Measurements from ENCODE around the gene TMEM72. TPM values are rescaled to one million over a fixed set of nuclear protein-coding genes. Genes with fewer than 3 reads are reported as not detected.

TMEM72 gene
- total RNA-seq, 3 donors from 2014 or later, result 14.9 to 40.6 (median 17.4) TPM

DNA sequence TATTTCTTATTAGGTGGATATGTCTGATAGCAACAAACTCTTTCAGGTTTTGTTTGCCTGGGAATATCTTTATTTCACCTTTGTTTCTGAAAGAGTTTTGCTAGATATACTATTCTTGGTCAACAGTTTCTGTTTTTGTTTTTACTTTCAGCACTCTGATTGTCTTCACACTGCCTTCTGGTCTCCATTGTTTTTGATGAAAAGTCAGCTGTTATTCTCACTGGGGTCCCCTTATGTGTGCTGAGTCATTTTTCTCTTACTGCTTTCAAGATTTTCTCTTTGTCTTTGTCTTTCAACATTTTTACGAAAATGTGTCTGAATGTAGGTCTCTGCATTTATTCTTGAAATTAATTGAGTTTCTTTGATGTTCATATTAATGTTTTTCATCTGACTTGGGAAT is 33.2 kb downstream of the TMEM72 start:
- no peaks in the 10 kb centered on the region for H3K36me3 ChIP-seq (ENCODE audit: low read depth)
- intact Hi-C loops (cut with DNase I, micrococcal nuclease), result no loop called here
- peaks cover 3% of the 10 kb centered on the region for H3K4me1 ChIP-seq (ENCODE audit: low read depth)
- ATAC-seq (no peak), DNase-seq (no peak)
- TF ChIP-seq, protein P1, sequence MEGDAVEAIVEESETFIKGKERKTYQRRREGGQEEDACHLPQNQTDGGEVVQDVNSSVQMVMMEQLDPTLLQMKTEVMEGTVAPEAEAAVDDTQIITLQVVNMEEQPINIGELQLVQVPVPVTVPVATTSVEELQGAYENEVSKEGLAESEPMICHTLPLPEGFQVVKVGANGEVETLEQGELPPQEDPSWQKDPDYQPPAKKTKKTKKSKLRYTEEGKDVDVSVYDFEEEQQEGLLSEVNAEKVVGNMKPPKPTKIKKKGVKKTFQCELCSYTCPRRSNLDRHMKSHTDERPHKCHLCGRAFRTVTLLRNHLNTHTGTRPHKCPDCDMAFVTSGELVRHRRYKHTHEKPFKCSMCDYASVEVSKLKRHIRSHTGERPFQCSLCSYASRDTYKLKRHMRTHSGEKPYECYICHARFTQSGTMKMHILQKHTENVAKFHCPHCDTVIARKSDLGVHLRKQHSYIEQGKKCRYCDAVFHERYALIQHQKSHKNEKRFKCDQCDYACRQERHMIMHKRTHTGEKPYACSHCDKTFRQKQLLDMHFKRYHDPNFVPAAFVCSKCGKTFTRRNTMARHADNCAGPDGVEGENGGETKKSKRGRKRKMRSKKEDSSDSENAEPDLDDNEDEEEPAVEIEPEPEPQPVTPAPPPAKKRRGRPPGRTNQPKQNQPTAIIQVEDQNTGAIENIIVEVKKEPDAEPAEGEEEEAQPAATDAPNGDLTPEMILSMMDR (IDR thresholded peaks at IDR 0.05), result no peak
- H3K9me3 ChIP-seq, result peaks cover 11% of the 10 kb centered on the region
- H3K4me3 ChIP-seq, result no peak overlapping the region

GRCh38 chr10:44946205-44946604 is 35.1 kb downstream of the TMEM72 start:
- Histone ChIP-seq H3K4me3 (no peak overlapping the region), H3K36me3 (ENCODE audit: low read depth) (no peaks in the 10 kb centered on the region), H3K4me1 (ENCODE audit: low read depth) (no peaks in the 10 kb centered on the region), H3K9me3 (peaks cover 11% of the 10 kb centered on the region)
- DNase-seq (no peak), ATAC-seq (peak; percentile 37)
- TF ChIP-seq, protein P1 (IDR thresholded peaks at IDR 0.05), result no peak
- intact Hi-C loops (cut with DNase I, micrococcal nuclease), result no loop called here

DNA sequence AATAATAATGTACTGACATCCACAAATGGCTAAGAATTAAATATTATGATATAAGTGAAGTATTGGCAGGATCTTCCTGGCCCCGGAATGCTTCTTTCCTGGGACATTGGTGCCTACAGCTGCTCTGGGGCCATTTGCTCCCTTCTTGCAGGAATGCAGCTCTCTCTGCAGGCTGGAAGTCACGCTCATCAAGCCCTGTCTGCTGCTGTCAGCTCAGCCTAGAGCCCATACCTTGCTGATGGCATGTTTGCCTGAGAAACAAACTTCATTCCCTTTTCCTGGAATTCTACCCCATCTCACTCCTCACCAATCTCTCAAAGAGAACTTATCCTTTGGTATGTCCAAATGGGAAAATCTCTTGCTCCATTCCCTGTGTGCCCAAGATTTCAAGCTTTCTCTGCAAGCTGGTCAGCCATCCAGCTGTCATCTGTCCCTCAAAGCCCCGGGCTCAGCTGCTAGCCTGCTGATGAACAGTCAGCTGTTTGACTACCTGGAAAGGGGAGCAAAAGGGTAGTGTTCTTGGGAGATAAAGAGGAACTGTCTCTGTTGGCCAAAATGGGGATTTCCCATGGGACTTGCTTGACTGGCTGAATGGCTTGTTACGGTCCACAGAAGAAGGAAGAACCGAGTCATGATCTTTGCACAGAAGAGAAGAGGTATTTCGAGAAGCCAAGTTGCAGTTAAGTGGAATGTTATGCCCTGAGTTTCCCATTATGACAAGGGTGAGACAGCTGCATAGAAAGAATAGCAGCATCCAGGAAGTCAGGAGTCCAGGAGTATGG is 36.4 kb downstream of the TMEM72 start:
- Histone ChIP-seq H3K9me3 (peaks cover 11% of the 10 kb centered on the region), H3K4me1 (ENCODE audit: low read depth) (no peaks in the 10 kb centered on the region), H3K4me3 (no peak overlapping the region), H3K36me3 (ENCODE audit: low read depth) (no peaks in the 10 kb centered on the region)
- ATAC-seq (peak; percentile 41), DNase-seq (no peak)
- intact Hi-C loops (cut with DNase I, micrococcal nuclease), result no loop called here
- TF ChIP-seq, protein P1 (IDR thresholded peaks at IDR 0.05), result no peak

GRCh38 chr10:44948642-44949041 is 37.5 kb downstream of the TMEM72 start:
- TF ChIP-seq, protein P1 (IDR thresholded peaks at IDR 0.05), result no peak
- H3K9me3 ChIP-seq, result peaks cover 11% of the 10 kb centered on the region
- H3K36me3 ChIP-seq (ENCODE audit: low read depth), result no peaks in the 10 kb centered on the region
- H3K4me3 ChIP-seq, result no peak overlapping the region
- DNase-seq (no peak), ATAC-seq (no peak)
- intact Hi-C loops (cut with DNase I, micrococcal nuclease), result no loop called here
- no peaks in the 10 kb centered on the region for H3K4me1 ChIP-seq (ENCODE audit: low read depth)

DNA sequence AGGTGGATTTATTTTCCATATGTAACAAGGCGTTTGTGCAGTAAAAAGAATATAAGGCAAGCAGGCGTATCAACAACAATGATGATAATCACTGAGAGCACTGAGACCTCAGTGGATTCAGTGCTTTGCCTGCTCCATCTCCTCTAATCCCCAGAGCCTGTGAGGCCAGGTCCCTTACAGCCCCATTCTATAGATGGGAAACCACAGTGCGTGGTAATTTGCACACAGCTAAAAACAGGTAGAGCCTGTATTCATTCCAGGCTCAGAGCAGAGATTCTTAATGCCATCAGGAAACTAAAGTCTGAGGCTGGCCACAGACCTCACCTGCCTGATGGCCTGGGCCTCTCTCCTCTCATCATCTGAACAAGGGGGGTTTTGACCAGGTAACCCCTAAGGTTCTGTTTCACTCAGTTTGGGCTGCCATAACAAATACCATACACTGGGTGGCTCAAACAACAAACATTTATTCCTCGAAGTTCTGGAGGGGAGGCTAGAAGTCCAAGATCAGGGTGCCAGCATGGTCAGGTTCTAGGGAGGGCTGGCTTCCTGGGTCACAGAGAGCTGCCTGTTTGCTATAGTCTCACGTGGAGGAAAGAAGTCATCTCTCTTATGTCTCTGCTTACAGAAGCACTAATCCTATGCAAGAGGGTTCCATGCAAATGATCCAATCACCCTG is 38.1 kb downstream of the TMEM72 start:
- TF ChIP-seq, protein P1 (IDR thresholded peaks at IDR 0.05), result no peak
- no peak for ATAC-seq

More for the DNA sequence above, 38.1 kb downstream of the TMEM72 start:
- peaks cover 8% of the 10 kb centered on the region for H3K9me3 ChIP-seq
- no peaks in the 10 kb centered on the region for H3K4me1 ChIP-seq (ENCODE audit: low read depth)
- no peaks in the 10 kb centered on the region for H3K36me3 ChIP-seq (ENCODE audit: low read depth)
- no peak for DNase-seq
- H3K4me3 ChIP-seq, result no peak overlapping the region
- intact Hi-C loops (cut with DNase I, micrococcal nuclease), result no loop called here
